WTC11 (cell line): ENCODE measurements around the gene TEX35. TPM values are rescaled to one million over a fixed set of nuclear protein-coding genes. Genes with fewer than 3 reads are reported as not detected.

Experiments used
- ATAC-seq: fragments of 200-7000 bp; cut with Tn5 transposase; 2 replicates; pipeline ENCODE4 v1.10.0; 2021; ENCODE audit warnings: mild to moderate bottlenecking, moderate library complexity
- CTCF ChIA-PET: fragments of 300-600 bp; sonication (Branson Sonifier 250); formaldehyde crosslinking; loops from one replicate; lab custom pipeline; 2021; ENCODE audit warnings: antibody characterized with exemption; lab: Charles Lee
- POLR2A ChIA-PET: fragments of 350-600 bp; sonication (Branson Sonifier 250); formaldehyde crosslinking; loops from one replicate; lab custom pipeline; 2021; ENCODE audit warnings: antibody characterized with exemption; lab: Charles Lee
- DNase-seq: peaks from one replicate; pipeline ENCODE4 v3.0.0; 2021; ENCODE audit warnings: low spot score
- H3K27ac Mint-ChIP-seq: 2 replicates; pipeline ENCODE4 v1.8.0; 2021; ENCODE audit warnings: mixed read lengths
- H3K27me3 Mint-ChIP-seq: 2 replicates; pipeline ENCODE4 v1.8.0; 2021; ENCODE audit warnings: low read depth, mild to moderate bottlenecking, moderate library complexity, mixed read lengths
- H3K36me3 Mint-ChIP-seq: 2 replicates; pipeline ENCODE4 v1.8.0; 2021; ENCODE audit warnings: mixed read lengths
- H3K4me1 Mint-ChIP-seq: 2 replicates; pipeline ENCODE4 v1.8.0; 2022; ENCODE audit warnings: mixed read lengths
- H3K4me3 Mint-ChIP-seq: 2 replicates; pipeline ENCODE4 v1.8.0; 2021; ENCODE audit warnings: mild to moderate bottlenecking, moderate library complexity, mixed read lengths
- H3K9me3 Mint-ChIP-seq: 2 replicates; pipeline ENCODE4 v1.8.0; 2021; ENCODE audit warnings: mixed read lengths
- AFF4 ChIP-seq: sonication (generic); formaldehyde crosslinking; IDR thresholded peaks from 2 replicates; pipeline ENCODE4 v1.8.1; 2023; ENCODE audit warnings: mild to moderate bottlenecking, missing genetic modification reagents, borderline replicate concordance
- E2F1 ChIP-seq: sonication (generic); formaldehyde crosslinking; IDR thresholded peaks from 2 replicates; pipeline ENCODE4 v1.8.0; 2022; ENCODE audit warnings: mild to moderate bottlenecking, missing genetic modification reagents
- FOXK1 ChIP-seq: sonication (generic); formaldehyde crosslinking; IDR thresholded peaks from 2 replicates; pipeline ENCODE4 v1.8.0; 2022; ENCODE audit warnings: mild to moderate bottlenecking, moderate library complexity, missing genetic modification reagents
- GTF2I ChIP-seq: fragments of 250-450 bp; sonication (Bioruptor Pico); conservative IDR thresholded peaks from 2 replicates; pipeline ENCODE4 v1.4.0; 2021; ENCODE audit warnings: mild to moderate bottlenecking
- IRF1 ChIP-seq: sonication (generic); formaldehyde crosslinking; IDR thresholded peaks from 2 replicates; pipeline ENCODE4 v1.8.0; 2023; ENCODE audit warnings: missing genetic modification reagents
- IRF2 ChIP-seq: sonication (generic); formaldehyde crosslinking; IDR thresholded peaks from 2 replicates; pipeline ENCODE4 v1.8.0; 2022; ENCODE audit warnings: low read depth, missing genetic modification reagents, borderline replicate concordance
- KAT7 ChIP-seq: sonication (generic); formaldehyde crosslinking; IDR thresholded peaks from 2 replicates; pipeline ENCODE4 v1.8.1; 2023; ENCODE audit warnings: missing genetic modification reagents, mild to moderate bottlenecking, borderline replicate concordance
- NR3C1 ChIP-seq: sonication (generic); formaldehyde crosslinking; conservative IDR thresholded peaks from 2 replicates; pipeline ENCODE4 v1.8.1; 2023; ENCODE audit warnings: low read depth, mild to moderate bottlenecking, missing genetic modification reagents
- PRRX2 ChIP-seq: fragments of 250-450 bp; sonication (Bioruptor Pico); IDR thresholded peaks from 2 replicates; pipeline ENCODE4 v1.8.0; 2021; ENCODE audit warnings: mild to moderate bottlenecking
- RELA ChIP-seq: sonication (generic); formaldehyde crosslinking; IDR thresholded peaks from 2 replicates; pipeline ENCODE4 v1.8.1; 2022; ENCODE audit warnings: missing genetic modification reagents, mild to moderate bottlenecking, borderline replicate concordance
- RORB ChIP-seq: fragments of 250-450 bp; sonication (Bioruptor Pico); IDR thresholded peaks from 2 replicates; pipeline ENCODE4 v1.9.0; 2021; ENCODE audit warnings: mild to moderate bottlenecking
- SMAD3 ChIP-seq: sonication (generic); formaldehyde crosslinking; IDR thresholded peaks from 2 replicates; pipeline ENCODE4 v1.8.0; 2022; ENCODE audit warnings: missing genetic modification reagents, mild to moderate bottlenecking, borderline replicate concordance
- USF2 ChIP-seq: sonication (generic); formaldehyde crosslinking; IDR thresholded peaks from 2 replicates; pipeline ENCODE4 v1.8.1; 2023; ENCODE audit warnings: mild to moderate bottlenecking, missing genetic modification reagents, moderate library complexity
- ZBTB21 ChIP-seq: sonication (generic); formaldehyde crosslinking; IDR thresholded peaks from 2 replicates; pipeline ENCODE4 v1.8.1; 2023; ENCODE audit warnings: mild to moderate bottlenecking, missing genetic modification reagents, borderline replicate concordance
- ZMAT4 ChIP-seq: fragments of 250-450 bp; sonication (Bioruptor Pico); IDR thresholded peaks from 2 replicates; pipeline ENCODE4 v1.9.0; 2021; ENCODE audit warnings: mild to moderate bottlenecking
- ZNF138 ChIP-seq: sonication (generic); formaldehyde crosslinking; conservative IDR thresholded peaks from 2 replicates; pipeline ENCODE4 v1.8.1; 2022; ENCODE audit warnings: mild to moderate bottlenecking, moderate library complexity, missing genetic modification reagents
- ZNF263 ChIP-seq: sonication (generic); formaldehyde crosslinking; IDR thresholded peaks from 2 replicates; pipeline ENCODE4 v1.8.1; 2022; ENCODE audit warnings: low read depth, mild to moderate bottlenecking, moderate library complexity, missing genetic modification reagents
- ZNF425 ChIP-seq: fragments of 250-450 bp; sonication (Bioruptor Pico); conservative IDR thresholded peaks from 2 replicates; pipeline ENCODE4 v1.9.0; 2021; ENCODE audit warnings: mild to moderate bottlenecking
- ZNF671 ChIP-seq: fragments of 250-450 bp; sonication (Bioruptor Pico); IDR thresholded peaks from 2 replicates; pipeline ENCODE4 v1.8.0; 2021; ENCODE audit warnings: mild to moderate bottlenecking
- total RNA-seq: library from RNA; stranded (reverse); gene quantifications from 3 replicates; pipeline ENCODE4 v1.2.3, GENCODE V29; 2021
- TF ChIP-seq, protein P1 (sequence below): fragments of 250-450 bp; sonication (Bioruptor Pico); IDR thresholded peaks from 2 replicates; pipeline ENCODE4 v1.9.0; 2021; ENCODE audit warnings: moderate library complexity, mild to moderate bottlenecking, inconsistent platforms, borderline replicate concordance

TEX35 gene
- total RNA-seq, 1 experiment from 2014 or later = not detected

GRCh38 chr1:178564086-178564782 lies 51.3 kb downstream of the TEX35 start:
- Mint-ChIP-seq H3K36me3 (peaks cover 7% of the 10 kb centered on the region), H3K4me1 (peaks cover 14% of the 10 kb centered on the region), H3K9me3 (peaks cover 21% of the 10 kb centered on the region), H3K27ac (no peak overlapping the region), H3K27me3 (no peaks in the 10 kb centered on the region; the same call in 1 of the 2 replicates), H3K4me3 (no peak overlapping the region)
- ATAC-seq = no peak
- POLR2A ChIA-PET = interaction anchor here (1.2 kb wide), 1 partner anchor 17 kb away, joined by 4 read pairs; no protein-coding TSS in a partner anchor
- no peak for TF ChIP-seq AFF4
- no peak for TF ChIP-seq PRRX2 (CRISPR knock-in tag)
- no peak for TF ChIP-seq SMAD3 (CRISPR knock-in tag)
- TF ChIP-seq RORB (CRISPR knock-in tag) = no peak
- no peak for TF ChIP-seq IRF1 (CRISPR knock-in tag)
- TF ChIP-seq RELA = no peak
- no peak for TF ChIP-seq FOXK1 (CRISPR knock-in tag)
- TF ChIP-seq NR3C1 (CRISPR knock-in tag) = no peak
- TF ChIP-seq KAT7 (CRISPR knock-in tag) = no peak
- TF ChIP-seq E2F1 (CRISPR knock-in tag) = no peak
- no peak for DNase-seq
- CTCF ChIA-PET = interaction anchor here (0.8 kb wide), 1 partner anchor 438 kb away, joined by 4 read pairs; no protein-coding TSS in a partner anchor

DNA sequence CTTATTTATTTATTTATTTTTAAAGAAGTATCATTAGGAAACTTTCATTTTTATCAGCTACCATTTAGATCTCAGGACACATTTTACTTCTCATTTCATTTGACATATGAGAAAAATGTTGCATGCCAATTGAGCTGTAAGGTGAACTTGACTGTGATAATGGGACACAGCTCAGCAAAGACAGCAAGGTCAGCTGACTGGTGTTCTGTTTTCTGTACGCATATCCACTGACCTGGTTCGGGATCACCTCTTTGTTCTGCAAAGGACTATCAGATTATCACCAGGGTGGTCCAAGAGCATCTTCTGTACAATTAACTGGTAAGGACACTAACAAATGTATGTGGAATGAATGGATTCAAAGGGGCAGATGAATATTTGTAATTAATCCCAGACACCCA lies 51.9 kb downstream of the TEX35 start:
- no peak for ATAC-seq
- Mint-ChIP-seq H3K36me3 (peaks cover 2% of the 10 kb centered on the region), H3K27ac (no peak overlapping the region), H3K27me3 (no peaks in the 10 kb centered on the region; the same call in 1 of the 2 replicates), H3K4me3 (no peak overlapping the region), H3K4me1 (peaks cover 13% of the 10 kb centered on the region), H3K9me3 (peaks cover 16% of the 10 kb centered on the region)
- no peak for DNase-seq
- ChIA-PET POLR2A (interaction anchor here (1.2 kb wide), 1 partner anchor 17 kb away, joined by 4 read pairs; no protein-coding TSS in a partner anchor), CTCF (interaction anchor here (0.8 kb wide), 1 partner anchor 438 kb away, joined by 4 read pairs; no protein-coding TSS in a partner anchor)
- TF ChIP-seq IRF2 (no peak), ZNF425 (no peak), ZBTB21 (no peak), ZNF138 (no peak), ZNF671 (CRISPR knock-in tag) (no peak), ZNF263 (CRISPR knock-in tag) (no peak), ZMAT4 (CRISPR knock-in tag) (no peak), GTF2I (CRISPR knock-in tag) (no peak), AFF4 (no peak), USF2 (CRISPR knock-in tag) (no peak)
- TF ChIP-seq, protein P1, sequence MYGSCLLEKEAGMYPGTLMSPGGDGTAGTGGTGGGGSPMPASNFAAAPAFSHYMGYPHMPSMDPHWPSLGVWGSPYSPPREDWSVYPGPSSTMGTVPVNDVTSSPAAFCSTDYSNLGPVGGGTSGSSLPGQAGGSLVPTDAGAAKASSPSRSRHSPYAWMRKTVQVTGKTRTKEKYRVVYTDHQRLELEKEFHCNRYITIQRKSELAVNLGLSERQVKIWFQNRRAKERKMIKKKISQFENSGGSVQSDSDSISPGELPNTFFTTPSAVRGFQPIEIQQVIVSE = no peak
